Measurements from ENCODE around the gene PACRG. TPM values are rescaled to one million over a fixed set of nuclear protein-coding genes. Genes with fewer than 3 reads are reported as not detected.

PACRG gene
- total and polyA plus RNA-seq, 2 donors (not counting 3 experiments of a cell fraction or from before 2014, with no cell fraction given) = 0.08 TPM; not detected in 1

DNA sequence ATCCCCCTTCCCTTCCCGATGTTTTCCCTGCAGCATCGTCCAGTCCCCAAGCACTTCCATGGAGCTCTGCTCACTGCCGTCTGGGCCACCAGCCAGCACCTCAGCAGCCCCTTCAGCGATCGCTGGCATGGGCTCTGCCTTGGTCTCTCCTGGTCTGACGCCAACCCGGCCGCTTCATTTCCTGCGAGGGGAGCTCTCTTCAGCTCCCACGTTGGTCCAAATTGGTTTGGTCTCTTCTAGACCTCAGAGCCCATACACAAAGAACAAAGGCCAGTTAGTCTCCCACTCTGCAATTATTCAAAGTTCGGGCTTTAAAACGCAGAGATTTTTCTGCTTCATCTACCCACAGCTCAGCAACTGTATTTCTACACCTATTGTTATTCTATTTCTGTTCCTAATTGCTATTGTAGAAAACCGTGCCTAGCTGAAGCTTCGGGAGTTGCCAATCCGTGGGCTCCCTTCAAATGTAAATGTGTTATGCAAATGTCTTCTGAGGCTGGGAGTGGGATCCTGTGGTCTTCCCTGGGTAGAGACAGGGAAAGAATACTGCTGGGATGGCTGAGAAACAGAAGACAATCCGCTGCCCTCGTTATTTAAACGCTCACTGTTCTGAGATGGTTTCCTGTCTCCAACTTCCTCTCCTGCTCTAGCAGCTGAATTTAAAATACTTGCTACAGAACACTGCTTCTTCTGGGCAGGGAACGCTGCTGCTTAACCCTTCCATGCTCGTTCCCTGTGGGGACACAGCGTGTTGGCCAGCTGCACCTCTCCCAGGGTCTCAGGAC, 532.5 kb downstream of the PACRG start:
- CTCF ChIA-PET = interaction anchor here (0.9 to 1.4 kb wide), 5 partner anchors 16 to 156 kb away, joined by 3 to 6 read pairs (median 5); no protein-coding TSS in a partner anchor
- Histone ChIP-seq H3K9me1 (replicated peaks; ENCODE audit: control insufficient read depth, extremely low read depth, insufficient read depth, low read length) (no peaks in the 10 kb centered on the region), H3K9me3 (replicated peaks; ENCODE audit: control insufficient read depth, insufficient read depth, low read length) (no peaks in the 10 kb centered on the region), H3K36me3 (ENCODE audit: control insufficient read depth in 2 of 2, extremely low read depth in 1 of 2, insufficient read depth in 2 of 2, low read length in 2 of 2) (no peaks in the 10 kb centered on the region), H3K79me2 (ENCODE audit: control insufficient read depth, insufficient read depth, low read length) (no peaks in the 10 kb centered on the region), H3K4me3 (replicated peaks in 1 of 3; ENCODE audit: insufficient read depth in 1 of 3, low read depth in 1 of 3, low read length in 3 of 3) (peak overlapping the region in 2 of 3 experiments; percentile 21 to 38), H3K4me1 (ENCODE audit: control insufficient read depth, extremely low read depth, insufficient read depth, low read length) (peaks cover 9% of the 10 kb centered on the region), H3K9ac (replicated peaks; ENCODE audit: extremely low read depth, insufficient read depth, low read length) (peak overlapping the region; percentile 31), H3K27me3 (ENCODE audit: control insufficient read depth in 2 of 2, insufficient read depth in 2 of 2, low read length in 2 of 2) (no peaks in the 10 kb centered on the region), H3K4me2 (ENCODE audit: insufficient read depth, low read length) (peak overlapping the region; percentile 70), H2AFZ (ENCODE audit: low read depth, low read length) (peak overlapping the region; percentile 80), H3K27ac (ENCODE audit: insufficient read depth, low read depth, low read length) (no peak overlapping the region), H4K20me1 (replicated peaks; ENCODE audit: control insufficient read depth, extremely low read depth, insufficient read depth, low read length) (no peaks in the 10 kb centered on the region)
- POLR2A ChIA-PET = interaction anchor here (0.6 kb wide), 1 partner anchor 20 kb away, joined by 3 read pairs; no protein-coding TSS in a partner anchor
- BruUV-seq (replicated peaks) = no TSS peak
- TF ChIP-seq CTCF (IDR thresholded peaks at IDR 0.05; ENCODE audit: extremely low read depth in 1 of 2, insufficient read depth in 1 of 2, low read depth in 1 of 2, low read length in 2 of 2) (no peak), MYC (IDR thresholded peaks at IDR 0.05; ENCODE audit: low read depth, low read length) (no peak), MAX (IDR thresholded peaks at IDR 0.05; ENCODE audit: insufficient read depth, insufficient read length) (no peak), POLR2AphosphoS5 (IDR thresholded peaks at IDR 0.05; ENCODE audit: insufficient read depth, low read depth, low read length) (no peak), GATA2 (IDR thresholded peaks at IDR 0.05; ENCODE audit: insufficient read depth, insufficient read length, low read depth, low read length) (no peak), FOS (IDR thresholded peaks at IDR 0.05; ENCODE audit: borderline replicate concordance, insufficient read depth, low read length) (no peak), POLR2A (IDR thresholded peaks at IDR 0.05; ENCODE audit: low read depth, low read length) (no peak), EZH2 (IDR thresholded peaks at IDR 0.05; ENCODE audit: borderline replicate concordance, low read depth, low read length, severe bottlenecking) (no peak), JUN (IDR thresholded peaks at IDR 0.05; ENCODE audit: borderline replicate concordance, insufficient read depth, insufficient read length, low read depth) (no peak)
- dilution Hi-C loops (cut with MboI; ENCODE audit: extremely low pct_ligation_motif_present, low sequenced_read_pairs) = no loop called here
- intact Hi-C loops (cut with micrococcal nuclease) = loop anchor here (1.0 to 2.0 kb wide), 3 partner anchors 48 to 156 kb away; no protein-coding TSS in a partner anchor
- peak; percentile 87 for FAIRE-seq
- peak; percentile 48 for DNase-seq (ENCODE audit: low read depth, low spot score)
